ENCODE measurements around the gene FTH1. TPM values are rescaled to one million over a fixed set of nuclear protein-coding genes. Genes with fewer than 3 reads are reported as not detected.

Gene FTH1
- total and polyA plus RNA-seq, 2 of the 8 experiments (the other 6 are each of a cell fraction or from before 2014, with no cell fraction given) = 1,153 to 1,461 TPM

GRCh38 chr11:61973476-61974162 lies 6.2 kb upstream of the FTH1 start (continued):
- TF ChIP-seq CHD7 (IDR thresholded peaks at IDR 0.05; ENCODE audit: insufficient replicate concordance, low read length) (no peak), ASH2L (IDR thresholded peaks at IDR 0.05; ENCODE audit: low read length) (no peak), SIN3A (conservative IDR thresholded peaks at IDR 0.05 in 1 of 2, IDR thresholded peaks at IDR 0.05 in 1 of 2; ENCODE audit: low read depth in 1 of 2, low read length in 2 of 2) (no peak), SAP30 (IDR thresholded peaks at IDR 0.05; ENCODE audit: insufficient read depth, insufficient replicate concordance, low read length) (no peak), ZNF274 (IDR thresholded peaks at IDR 0.05; ENCODE audit: borderline replicate concordance, extremely low read depth, low read length) (no peak), TAF1 (IDR thresholded peaks at IDR 0.05; ENCODE audit: low read depth, low read length) (no peak)

Data from H1 (cell line).